Glutamatergic neuron (in vitro differentiated cells): Measurements from ENCODE around the gene EPC2. TPM values are rescaled to one million over a fixed set of nuclear protein-coding genes. Genes with fewer than 3 reads are reported as not detected.
"Not testable (repeated sequence)": the region's sequence is repeated elsewhere in the genome, so short reads cannot be mapped to it uniquely, and the experiment has no call there.

ENCODE experiments used
- DNase-seq: peaks from one replicate; pipeline ENCODE4 v3.0.0; 2022
- H3K27ac Mint-ChIP-seq: one replicate; pipeline ENCODE4 v1.8.0; 2020; ENCODE audit warnings: mild to moderate bottlenecking, mixed read lengths, inconsistent platforms; ENCODE audit not compliant: unreplicated experiment
- H3K27me3 Mint-ChIP-seq: one replicate; pipeline ENCODE4 v1.8.0; 2020; ENCODE audit warnings: mild to moderate bottlenecking, moderate library complexity, mixed read lengths, inconsistent platforms; ENCODE audit not compliant: unreplicated experiment
- H3K36me3 Mint-ChIP-seq: one replicate; pipeline ENCODE4 v1.8.0; 2020; ENCODE audit warnings: mild to moderate bottlenecking, mixed read lengths, inconsistent platforms; ENCODE audit not compliant: unreplicated experiment
- H3K4me1 Mint-ChIP-seq: one replicate; pipeline ENCODE4 v1.8.0; 2020; ENCODE audit warnings: mild to moderate bottlenecking, low read depth, mixed read lengths, inconsistent platforms; ENCODE audit not compliant: unreplicated experiment
- H3K4me3 Mint-ChIP-seq: one replicate; pipeline ENCODE4 v1.8.0; 2020; ENCODE audit warnings: mild to moderate bottlenecking, mixed read lengths, inconsistent platforms; ENCODE audit not compliant: unreplicated experiment
- H3K9me3 Mint-ChIP-seq: one replicate; pipeline ENCODE4 v1.8.0; 2020; ENCODE audit warnings: mild to moderate bottlenecking, moderate library complexity, mixed read lengths, inconsistent platforms; ENCODE audit not compliant: unreplicated experiment
- CTCF ChIP-seq: fragments of 200-600 bp; sonication (generic); IDR thresholded peaks from one replicate; pipeline ENCODE4 v1.5.0; 2021; ENCODE audit not compliant: partially characterized antibody, unreplicated experiment
- total RNA-seq: library from RNA; stranded (reverse); fragmentation: NEBNext Ultra II Directional; extraction: Animal tissue kit (Norgen Biotek cat#: 25700); gene quantifications from one replicate; pipeline ENCODE4 v1.2.1, GENCODE V29; 2021; ENCODE audit not compliant: unreplicated experiment

The EPC2 gene
- total RNA-seq, 1 donor from 2014 or later, result 40.9 TPM

- Mint-ChIP-seq H3K4me1 (no peaks in the 10 kb centered on the region), H3K36me3 (no peaks in the 10 kb centered on the region), H3K4me3 (no peak overlapping the region), H3K9me3 (peaks cover 2% of the 10 kb centered on the region), H3K27ac (no peak overlapping the region), H3K27me3 (no peaks in the 10 kb centered on the region)
- no peak for TF ChIP-seq CTCF
- DNase-seq, result no peak
Observed at GRCh38 chr2:148681443-148681842, 36.9 kb downstream of the EPC2 start.

- H3K27ac Mint-ChIP-seq, H3K27me3 Mint-ChIP-seq, H3K4me1 Mint-ChIP-seq, H3K4me3 Mint-ChIP-seq, H3K36me3 Mint-ChIP-seq, H3K9me3 Mint-ChIP-seq, DNase-seq: not testable (repeated sequence)
Observed at GRCh38 chr2:148681862-148682261, 37.3 kb downstream of the EPC2 start.

GRCh38 chr2:148684507-148684906, 40.0 kb downstream of the EPC2 start:
- no peak for DNase-seq
- Mint-ChIP-seq H3K27me3 (peaks cover 2% of the 10 kb centered on the region), H3K27ac (no peak overlapping the region), H3K4me3 (no peak overlapping the region), H3K4me1 (no peaks in the 10 kb centered on the region), H3K36me3 (no peaks in the 10 kb centered on the region), H3K9me3 (peaks cover 2% of the 10 kb centered on the region)
- TF ChIP-seq CTCF, result no peak

- Mint-ChIP-seq H3K36me3 (no peaks in the 10 kb centered on the region), H3K27ac (no peak overlapping the region), H3K4me1 (no peaks in the 10 kb centered on the region), H3K9me3 (peaks cover 2% of the 10 kb centered on the region), H3K4me3 (no peak overlapping the region), H3K27me3 (peaks cover 2% of the 10 kb centered on the region)
- TF ChIP-seq CTCF, result no peak
- no peak for DNase-seq
Observed at GRCh38 chr2:148687543-148687942, 43.0 kb downstream of the EPC2 start.

- not testable (repeated sequence) for H3K4me3 Mint-ChIP-seq, H3K9me3 Mint-ChIP-seq, H3K36me3 Mint-ChIP-seq, DNase-seq, H3K27me3 Mint-ChIP-seq, H3K4me1 Mint-ChIP-seq, H3K27ac Mint-ChIP-seq
Observed at GRCh38 chr2:148688011-148688410, 43.5 kb downstream of the EPC2 start.

GRCh38 chr2:148696985-148697384, 52.4 kb downstream of the EPC2 start:
- Mint-ChIP-seq H3K4me3 (peak overlapping the region; percentile 27), H3K27ac (peak overlapping the region; percentile 74), H3K27me3 (peaks cover 2% of the 10 kb centered on the region), H3K4me1 (peaks cover 17% of the 10 kb centered on the region), H3K36me3 (peaks cover 25% of the 10 kb centered on the region), H3K9me3 (peaks cover 11% of the 10 kb centered on the region)
- no peak for DNase-seq
- TF ChIP-seq CTCF, result no peak
